HepG2 (cell line): ENCODE results near the gene CBX5. TPM values are rescaled to one million over a fixed set of nuclear protein-coding genes. Genes with fewer than 3 reads are reported as not detected.
A peak's percentile ranks its signal among the peaks of the same experiment; 100 is the strongest.

Experiments used
- CAMTA2 ChIP-seq: sonication (generic); formaldehyde crosslinking; IDR thresholded peaks from 2 replicates; pipeline ENCODE4 v1.4.0; 2020; ENCODE audit warnings: mild to moderate bottlenecking, missing genetic modification reagents, borderline replicate concordance
- CBX2 ChIP-seq, 2 experiments: fragments of 200-600 bp in 1 of 2; sonication (generic); formaldehyde crosslinking in 1 of 2; IDR thresholded peaks; 2 replicates each; pipeline versions ENCODE4 v1.7.0 to v1.8.1; 2018 to 2022; ENCODE audit warnings: low read depth in 2 of 2, low read length in 1 of 2, mild to moderate bottlenecking in 1 of 2, missing genetic modification reagents in 1 of 2
- EHMT2 ChIP-seq: fragments of 200-600 bp; sonication (generic); IDR thresholded peaks from 2 replicates; pipeline ENCODE4 v1.7.0; 2017; ENCODE audit warnings: antibody characterized with exemption, low read depth, low read length, borderline replicate concordance
- ELF4 ChIP-seq: sonication (generic); formaldehyde crosslinking; IDR thresholded peaks from 2 replicates; pipeline ENCODE4 v1.5.0; 2020; ENCODE audit warnings: missing genetic modification reagents, mild to moderate bottlenecking, moderate library complexity, borderline replicate concordance
- GFI1 ChIP-seq: sonication (generic); formaldehyde crosslinking; IDR thresholded peaks from 2 replicates; pipeline ENCODE4 v1.5.0; 2020; ENCODE audit warnings: missing genetic modification reagents, mild to moderate bottlenecking, borderline replicate concordance
- KDM4B ChIP-seq: sonication (generic); formaldehyde crosslinking; IDR thresholded peaks from 2 replicates; pipeline ENCODE4 v1.4.0; 2020; ENCODE audit warnings: missing genetic modification reagents
- MEIS2 ChIP-seq: sonication (generic); formaldehyde crosslinking; IDR thresholded peaks from 2 replicates; pipeline ENCODE4 v1.9.0; 2021; ENCODE audit warnings: mild to moderate bottlenecking, missing genetic modification reagents
- POGZ ChIP-seq: sonication (generic); formaldehyde crosslinking; IDR thresholded peaks from 2 replicates; pipeline ENCODE4 v1.4.0; 2020; ENCODE audit warnings: mild to moderate bottlenecking, missing genetic modification reagents
- PRPF4 ChIP-seq: fragments of 200-400 bp; formaldehyde crosslinking; IDR thresholded peaks from 2 replicates; pipeline ENCODE4 v1.6.1; 2016; ENCODE audit warnings: low read length, low read depth; ENCODE audit not compliant: poor library complexity, severe bottlenecking
- SCMH1 ChIP-seq: sonication (generic); formaldehyde crosslinking; IDR thresholded peaks from 2 replicates; pipeline ENCODE4 v1.9.0; 2021; ENCODE audit warnings: missing genetic modification reagents, mild to moderate bottlenecking, borderline replicate concordance
- SRSF1 ChIP-seq: fragments of 200-400 bp; formaldehyde crosslinking; optimal IDR thresholded peaks from 2 replicates; pipeline ENCODE3; 2017; ENCODE audit warnings: mild to moderate bottlenecking, low read depth, low read length, moderate library complexity
- TRIM24 ChIP-seq: sonication (generic); formaldehyde crosslinking; IDR thresholded peaks from 2 replicates; pipeline ENCODE4 v1.8.0; 2022; ENCODE audit warnings: mild to moderate bottlenecking, missing genetic modification reagents
- XRCC5 ChIP-seq: fragments of 200-400 bp; formaldehyde crosslinking; optimal IDR thresholded peaks from 2 replicates; pipeline ENCODE3; 2017; ENCODE audit warnings: mild to moderate bottlenecking, low read length
- ZFP36L2 ChIP-seq: sonication (generic); formaldehyde crosslinking; IDR thresholded peaks from 2 replicates; pipeline ENCODE4 v1.4.0; 2020; ENCODE audit warnings: missing genetic modification reagents
- ZNF260 ChIP-seq: sonication (generic); formaldehyde crosslinking; IDR thresholded peaks from 2 replicates; pipeline ENCODE4 v1.4.0; 2020; ENCODE audit warnings: missing genetic modification reagents, low read depth, mild to moderate bottlenecking, borderline replicate concordance
- ZNF33B ChIP-seq: sonication (generic); formaldehyde crosslinking; IDR thresholded peaks from 2 replicates; pipeline ENCODE4 v1.5.1; 2020; ENCODE audit warnings: mild to moderate bottlenecking, missing genetic modification reagents
- ZNF605 ChIP-seq: sonication (generic); formaldehyde crosslinking; IDR thresholded peaks from 2 replicates; pipeline ENCODE4 v1.8.0; 2022; ENCODE audit warnings: mild to moderate bottlenecking, missing genetic modification reagents
- ZNF672 ChIP-seq: sonication (generic); formaldehyde crosslinking; IDR thresholded peaks from 2 replicates; pipeline ENCODE4 v1.8.1; 2022; ENCODE audit warnings: missing genetic modification reagents
- ZNF879 ChIP-seq: sonication (generic); formaldehyde crosslinking; IDR thresholded peaks from 2 replicates; pipeline ENCODE4 v1.8.1; 2023; ENCODE audit warnings: missing genetic modification reagents
- polyA plus RNA-seq, 8 experiments: library from polyadenylated mRNA; depleted of rRNA in 3 of 8; stranded (reverse) in 7 of 8; unstranded in 1 of 8; fragments of >200 nt; fragmentation: Illumina TruSeq in 4 of 8; extraction: Trizol in 4 of 8; gene quantifications; 2 replicates each; pipeline versions ENCODE4 v1.2.1 to v1.2.3, GENCODE V29; 2011 to 2016; ENCODE audit warnings: low read depth in 4 of 8, missing spikeins in 1 of 8, mixed read lengths in 1 of 8; ENCODE audit not compliant: insufficient read depth in 1 of 8
- total RNA-seq, 5 experiments: library from RNA; depleted of rRNA; stranded (reverse); fragments of >200 nt; fragmentation: Illumina TruSeq; extraction: Trizol; gene quantifications; 2 replicates each; pipeline ENCODE4 v1.2.3, GENCODE V29; 2016; ENCODE audit warnings: low read depth in 1 of 5
- TF ChIP-seq, protein P1 (sequence below): sonication (generic); formaldehyde crosslinking; IDR thresholded peaks from 2 replicates; pipeline ENCODE4 v1.8.1; 2022; ENCODE audit warnings: mild to moderate bottlenecking, missing genetic modification reagents
- TF ChIP-seq, protein P2 (sequence below): sonication (generic); formaldehyde crosslinking; IDR thresholded peaks from 2 replicates; pipeline ENCODE4 v1.5.0; 2020; ENCODE audit warnings: mild to moderate bottlenecking, missing genetic modification reagents
- TF ChIP-seq, protein P3 (sequence below): sonication (generic); formaldehyde crosslinking; IDR thresholded peaks from 2 replicates; pipeline ENCODE4 v1.4.0; 2020; ENCODE audit warnings: missing genetic modification reagents
- TF ChIP-seq, protein P4 (sequence below): sonication (generic); formaldehyde crosslinking; IDR thresholded peaks from 2 replicates; pipeline ENCODE4 v1.4.0; 2020; ENCODE audit warnings: missing genetic modification reagents, borderline replicate concordance

Gene CBX5
- total and polyA plus RNA-seq, 2 of the 13 experiments (the other 11 are each of a cell fraction or from before 2014, with no cell fraction given), result 16.0 to 22.2 TPM

DNA sequence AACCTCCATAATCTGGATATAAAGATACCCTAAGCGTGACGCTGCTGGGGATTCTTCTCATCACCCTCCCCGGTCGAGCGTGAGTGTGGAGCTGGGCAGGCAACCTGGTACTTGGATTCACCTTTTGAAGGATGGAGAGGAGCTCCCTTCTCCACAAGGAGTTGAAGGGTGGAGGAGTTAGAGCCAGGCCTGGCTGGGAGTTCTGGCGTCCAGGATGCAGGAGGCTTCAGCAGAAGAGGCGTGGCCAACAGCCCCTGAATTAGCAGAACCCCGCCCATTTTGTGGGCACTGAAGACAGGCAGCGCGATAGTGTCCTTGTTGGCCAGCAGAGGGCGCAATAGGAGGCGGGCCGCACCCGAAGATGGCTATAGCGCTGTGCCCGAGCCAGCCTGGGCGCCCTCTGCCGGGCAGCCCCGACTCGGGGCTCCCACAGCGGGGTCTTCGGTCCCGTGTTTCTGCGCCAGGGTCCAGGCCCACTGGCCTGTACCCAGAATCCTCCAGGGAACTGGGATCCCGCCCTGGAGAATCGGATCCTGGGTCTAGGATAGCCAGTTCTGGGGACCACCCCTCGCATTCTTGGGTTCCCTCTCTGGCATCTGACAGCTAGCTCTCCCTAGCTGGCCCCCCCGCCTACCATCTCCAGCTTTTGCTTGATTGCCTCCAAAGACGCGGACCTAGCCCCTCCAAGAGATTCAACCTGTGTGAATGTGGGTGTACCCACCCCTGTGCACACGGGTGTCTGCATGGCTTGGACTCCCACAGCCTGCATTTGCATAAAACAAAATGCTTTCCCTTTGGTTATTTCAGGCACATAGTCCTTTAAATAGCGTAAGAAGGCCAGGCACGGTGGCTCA lies 65.1 kb downstream of the CBX5 start (continued):
- 0 out of 2 replicates have a peak, but pooled peaks have one; percentile 28 for TF ChIP-seq POGZ (CRISPR knock-in tag)
- TF ChIP-seq ELF4, result no peak
- no peak for TF ChIP-seq SRSF1
- peak; percentile 73; the same call in 1 of the 2 replicates for TF ChIP-seq MEIS2 (CRISPR knock-in tag)
- no peak for TF ChIP-seq GFI1
- TF ChIP-seq, protein P1, sequence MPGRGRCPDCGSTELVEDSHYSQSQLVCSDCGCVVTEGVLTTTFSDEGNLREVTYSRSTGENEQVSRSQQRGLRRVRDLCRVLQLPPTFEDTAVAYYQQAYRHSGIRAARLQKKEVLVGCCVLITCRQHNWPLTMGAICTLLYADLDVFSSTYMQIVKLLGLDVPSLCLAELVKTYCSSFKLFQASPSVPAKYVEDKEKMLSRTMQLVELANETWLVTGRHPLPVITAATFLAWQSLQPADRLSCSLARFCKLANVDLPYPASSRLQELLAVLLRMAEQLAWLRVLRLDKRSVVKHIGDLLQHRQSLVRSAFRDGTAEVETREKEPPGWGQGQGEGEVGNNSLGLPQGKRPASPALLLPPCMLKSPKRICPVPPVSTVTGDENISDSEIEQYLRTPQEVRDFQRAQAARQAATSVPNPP (CRISPR knock-in tag), result no peak
- no peak for TF ChIP-seq ZFP36L2 (CRISPR knock-in tag)
- peak; percentile 41; the same call in 1 of the 2 replicates for TF ChIP-seq ZNF605 (CRISPR knock-in tag)
- TF ChIP-seq ZNF879 (CRISPR knock-in tag), result no peak
- no peak for TF ChIP-seq PRPF4
- TF ChIP-seq, protein P2, sequence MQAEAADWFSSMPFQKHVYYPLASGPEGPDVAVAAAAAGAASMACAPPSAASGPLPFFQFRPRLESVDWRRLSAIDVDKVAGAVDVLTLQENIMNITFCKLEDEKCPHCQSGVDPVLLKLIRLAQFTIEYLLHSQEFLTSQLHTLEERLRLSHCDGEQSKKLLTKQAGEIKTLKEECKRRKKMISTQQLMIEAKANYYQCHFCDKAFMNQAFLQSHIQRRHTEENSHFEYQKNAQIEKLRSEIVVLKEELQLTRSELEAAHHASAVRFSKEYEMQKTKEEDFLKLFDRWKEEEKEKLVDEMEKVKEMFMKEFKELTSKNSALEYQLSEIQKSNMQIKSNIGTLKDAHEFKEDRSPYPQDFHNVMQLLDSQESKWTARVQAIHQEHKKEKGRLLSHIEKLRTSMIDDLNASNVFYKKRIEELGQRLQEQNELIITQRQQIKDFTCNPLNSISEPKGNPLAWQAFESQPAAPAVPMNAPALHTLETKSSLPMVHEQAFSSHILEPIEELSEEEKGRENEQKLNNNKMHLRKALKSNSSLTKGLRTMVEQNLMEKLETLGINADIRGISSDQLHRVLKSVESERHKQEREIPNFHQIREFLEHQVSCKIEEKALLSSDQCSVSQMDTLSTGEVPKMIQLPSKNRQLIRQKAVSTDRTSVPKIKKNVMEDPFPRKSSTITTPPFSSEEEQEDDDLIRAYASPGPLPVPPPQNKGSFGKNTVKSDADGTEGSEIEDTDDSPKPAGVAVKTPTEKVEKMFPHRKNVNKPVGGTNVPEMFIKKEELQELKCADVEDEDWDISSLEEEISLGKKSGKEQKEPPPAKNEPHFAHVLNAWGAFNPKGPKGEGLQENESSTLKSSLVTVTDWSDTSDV (CRISPR knock-in tag), result no peak
- TF ChIP-seq, protein P3, sequence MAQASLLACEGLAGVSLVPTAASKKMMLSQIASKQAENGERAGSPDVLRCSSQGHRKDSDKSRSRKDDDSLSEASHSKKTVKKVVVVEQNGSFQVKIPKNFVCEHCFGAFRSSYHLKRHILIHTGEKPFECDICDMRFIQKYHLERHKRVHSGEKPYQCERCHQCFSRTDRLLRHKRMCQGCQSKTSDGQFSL, result peak; percentile 46; the same call in 1 of the 2 replicates
- no peak for TF ChIP-seq SCMH1 (CRISPR knock-in tag)
- no peak for TF ChIP-seq ZNF260 (CRISPR knock-in tag)
- TF ChIP-seq TRIM24 (CRISPR knock-in tag), result no peak
- no peak for TF ChIP-seq KDM4B (CRISPR knock-in tag)
- TF ChIP-seq CAMTA2 (CRISPR knock-in tag), result no peak
- peak; percentile 96 for TF ChIP-seq XRCC5
- TF ChIP-seq ZNF33B, result no peak
- no peak for TF ChIP-seq CBX2 (IDR thresholded peaks at IDR 0.05; ENCODE audit: low read depth, low read length)
- no peak for TF ChIP-seq CBX2 (CRISPR knock-in tag; IDR thresholded peaks at IDR 0.05; ENCODE audit: low read depth)
- TF ChIP-seq ZNF672 (CRISPR knock-in tag), result no peak
- TF ChIP-seq, protein P4, sequence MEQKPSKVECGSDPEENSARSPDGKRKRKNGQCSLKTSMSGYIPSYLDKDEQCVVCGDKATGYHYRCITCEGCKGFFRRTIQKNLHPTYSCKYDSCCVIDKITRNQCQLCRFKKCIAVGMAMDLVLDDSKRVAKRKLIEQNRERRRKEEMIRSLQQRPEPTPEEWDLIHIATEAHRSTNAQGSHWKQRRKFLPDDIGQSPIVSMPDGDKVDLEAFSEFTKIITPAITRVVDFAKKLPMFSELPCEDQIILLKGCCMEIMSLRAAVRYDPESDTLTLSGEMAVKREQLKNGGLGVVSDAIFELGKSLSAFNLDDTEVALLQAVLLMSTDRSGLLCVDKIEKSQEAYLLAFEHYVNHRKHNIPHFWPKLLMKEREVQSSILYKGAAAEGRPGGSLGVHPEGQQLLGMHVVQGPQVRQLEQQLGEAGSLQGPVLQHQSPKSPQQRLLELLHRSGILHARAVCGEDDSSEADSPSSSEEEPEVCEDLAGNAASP (CRISPR knock-in tag), result no peak
- TF ChIP-seq EHMT2, result no peak
